IMR-90 (cell line): ENCODE results near the gene SKAP1. TPM values are rescaled to one million over a fixed set of nuclear protein-coding genes. Genes with fewer than 3 reads are reported as not detected.

Experiments
- ATAC-seq: fragments of 200-7000 bp; cut with Tn5 transposase; 2 replicates; pipeline ENCODE4 v1.9.1; 2020; ENCODE audit warnings: low read depth, mild to moderate bottlenecking, moderate library complexity
- BruUV-seq: library from RNA; stranded (reverse); fragments of 400-500 nt; replicated peaks from 2 replicates; lab custom pipeline; 2021; lab: Mats Ljungman, UMichigan
- CTCF ChIA-PET: fragments of 300-600 bp; formaldehyde crosslinking; extraction: SDS; loops from one replicate; lab custom pipeline; 2021; ENCODE audit warnings: antibody characterized with exemption; lab: Yijun Ruan, JAX
- POLR2A ChIA-PET: fragments of 300-600 bp; sonication (Branson Sonifier 250); formaldehyde crosslinking; loops from one replicate; lab custom pipeline; 2022; ENCODE audit warnings: antibody characterized with exemption; ENCODE audit not compliant: unreplicated experiment; lab: Charles Lee
- DNase-seq: peaks from one replicate; pipeline ENCODE4 v3.0.0; 2013
- H2AFZ ChIP-seq: replicated peaks from 2 replicates; pipeline ENCODE3; 2013; ENCODE audit warnings: low read length, mild to moderate bottlenecking; ENCODE audit not compliant: poor library complexity
- H2AK5ac ChIP-seq: 2 replicates; pipeline ENCODE4 v1.6.1; 2013; ENCODE audit warnings: low read depth, low read length, inconsistent platforms
- H2AK9ac ChIP-seq: replicated peaks from 2 replicates; pipeline ENCODE3; 2013; ENCODE audit warnings: mild to moderate bottlenecking, low read depth, low read length, moderate library complexity; ENCODE audit not compliant: poor library complexity
- H2BK120ac ChIP-seq: 2 replicates; pipeline ENCODE4 v1.6.1; 2013; ENCODE audit warnings: low read depth, low read length, inconsistent platforms
- H2BK15ac ChIP-seq: 3 replicates; pipeline ENCODE4 v1.6.1; 2013; ENCODE audit warnings: low read depth, low read length, inconsistent platforms
- H2BK20ac ChIP-seq: 2 replicates; pipeline ENCODE4 v1.6.1; 2013; ENCODE audit warnings: low read depth, mild to moderate bottlenecking, inconsistent platforms, low read length, moderate library complexity
- H2BK5ac ChIP-seq: 2 replicates; pipeline ENCODE4 v1.6.1; 2013; ENCODE audit warnings: mild to moderate bottlenecking, low read depth, low read length, inconsistent platforms; ENCODE audit not compliant: poor library complexity, severe bottlenecking
- H3K14ac ChIP-seq: replicated peaks from 2 replicates; pipeline ENCODE4 v1.6.1; 2013; ENCODE audit warnings: low read depth, low read length, inconsistent platforms
- H3K18ac ChIP-seq: 2 replicates; pipeline ENCODE4 v1.6.1; 2013; ENCODE audit warnings: low read depth, low read length, control low read depth
- H3K23ac ChIP-seq: 2 replicates; pipeline ENCODE4 v1.6.1; 2013; ENCODE audit warnings: low read depth, low read length, inconsistent platforms
- H3K27ac ChIP-seq: 2 replicates; pipeline ENCODE4 v1.5.1; 2013; ENCODE audit warnings: mild to moderate bottlenecking, control low read depth, low read length; ENCODE audit not compliant: insufficient read depth
- H3K27me3 ChIP-seq: 2 replicates; pipeline ENCODE4 v1.6.1; 2013; ENCODE audit warnings: low read length; ENCODE audit not compliant: control insufficient read depth, insufficient read depth
- H3K36me3 ChIP-seq: 2 replicates; pipeline ENCODE4 v1.6.1; 2013; ENCODE audit warnings: low read length, mixed read lengths; ENCODE audit not compliant: control insufficient read depth, insufficient read depth
- H3K4ac ChIP-seq: 2 replicates; pipeline ENCODE4 v1.6.1; 2013; ENCODE audit warnings: low read depth, low read length, inconsistent platforms
- H3K4me1 ChIP-seq: 2 replicates; pipeline ENCODE4 v1.6.1; 2013; ENCODE audit warnings: low read length, mixed read lengths; ENCODE audit not compliant: control insufficient read depth, insufficient read depth
- H3K4me2 ChIP-seq: 2 replicates; pipeline ENCODE4 v1.6.1; 2013; ENCODE audit warnings: low read depth, mild to moderate bottlenecking, control low read depth, low read length, moderate library complexity
- H3K4me3 ChIP-seq: 2 replicates; pipeline ENCODE4 v1.5.1; 2013; ENCODE audit warnings: low read depth, mild to moderate bottlenecking, control low read depth, low read length, moderate library complexity; ENCODE audit not compliant: insufficient read depth
- H3K56ac ChIP-seq: 2 replicates; pipeline ENCODE4 v1.6.1; 2013; ENCODE audit warnings: low read length, inconsistent platforms; ENCODE audit not compliant: insufficient read depth; ENCODE audit errors: extremely low read depth
- H3K79me1 ChIP-seq, 2 experiments: 2 replicates each; pipeline ENCODE4 v1.6.1; 2013; ENCODE audit warnings: low read length in 2 of 2, inconsistent platforms in 1 of 2, low read depth in 1 of 2
- H3K9ac ChIP-seq: 2 replicates; pipeline ENCODE4 v1.6.1; 2013; ENCODE audit warnings: low read depth, low read length, control low read depth
- H3K9me1 ChIP-seq: 2 replicates; pipeline ENCODE4 v1.6.1; 2013; ENCODE audit warnings: low read length, inconsistent platforms; ENCODE audit not compliant: insufficient read depth
- H3K9me3 ChIP-seq: 2 replicates; pipeline ENCODE4 v1.6.1; 2013; ENCODE audit warnings: low read length; ENCODE audit not compliant: control insufficient read depth, insufficient read depth
- H4K20me1 ChIP-seq: 2 replicates; pipeline ENCODE4 v1.6.1; 2013; ENCODE audit warnings: low read length, inconsistent platforms; ENCODE audit not compliant: insufficient read depth
- H4K5ac ChIP-seq: 2 replicates; pipeline ENCODE4 v1.6.1; 2013; ENCODE audit warnings: mild to moderate bottlenecking, low read depth, low read length, control low read depth
- H4K8ac ChIP-seq, 2 experiments: 2 replicates each; pipeline ENCODE4 v1.6.1; 2013; ENCODE audit warnings: low read depth in 2 of 2, low read length in 2 of 2, control low read depth in 1 of 2, inconsistent platforms in 1 of 2
- H4K91ac ChIP-seq: 2 replicates; pipeline ENCODE4 v1.6.1; 2013; ENCODE audit warnings: low read depth, low read length, inconsistent platforms; ENCODE audit not compliant: insufficient read depth
- BHLHE40 ChIP-seq: fragments of 150-350 bp; IDR thresholded peaks from 2 replicates; pipeline ENCODE4 v1.6.1; 2016; ENCODE audit warnings: mild to moderate bottlenecking, low read depth, low read length
- CEBPB ChIP-seq: IDR thresholded peaks from 2 replicates; pipeline ENCODE4 v1.6.1; 2012; ENCODE audit warnings: low read depth, low read length, improper control_type of control experiment
- CTCF ChIP-seq: conservative IDR thresholded peaks from 2 replicates; pipeline ENCODE4 v1.5.1; 2012; ENCODE audit warnings: mild to moderate bottlenecking, low read depth, low read length, improper control_type of control experiment
- FOS ChIP-seq: fragments of 150-350 bp; IDR thresholded peaks from 2 replicates; pipeline ENCODE4 v1.6.1; 2016; ENCODE audit warnings: low read depth, low read length
- POLR2A ChIP-seq: IDR thresholded peaks from 2 replicates; pipeline ENCODE4 v1.6.1; 2012; ENCODE audit warnings: mild to moderate bottlenecking, low read depth, low read length
- RAD21 ChIP-seq: IDR thresholded peaks from 2 replicates; pipeline ENCODE4 v1.6.1; 2012; ENCODE audit warnings: low read length, improper control_type of control experiment
- RCOR1 ChIP-seq: IDR thresholded peaks from 2 replicates; pipeline ENCODE4 v1.6.1; 2012; ENCODE audit warnings: mild to moderate bottlenecking, low read length, improper control_type of control experiment; ENCODE audit not compliant: insufficient replicate concordance
- SMC3 ChIP-seq: fragments of 150-350 bp; IDR thresholded peaks from 2 replicates; pipeline ENCODE4 v1.6.1; 2016; ENCODE audit warnings: low read depth, mild to moderate bottlenecking, antibody characterized with exemption, low read length, moderate library complexity
- WGBS, 2 experiments: methylation state at CpG; one replicate each; pipeline versions ENCODE4 v1.1.5 to v1.1.7; 2013; ENCODE audit warnings: missing lambda C conversion rate in 2 of 2; ENCODE audit not compliant: insufficient read length in 1 of 2; ENCODE audit errors: extremely low coverage in 2 of 2; 5-methylcytosine and 5-hydroxymethylcytosine counted together
- dilution Hi-C: fragments of 300-500 bp; cut with HindIII; formaldehyde crosslinking; loops from one replicate; pipeline ENCODE4 v1.14.3; 2018; ENCODE audit warnings: low sequenced_read_pairs; ENCODE audit not compliant: unreplicated experiment
- in situ Hi-C: fragments of 300-500 bp; cut with MboI; formaldehyde crosslinking; loops from 3 replicates; pipeline ENCODE4 v1.14.3; 2019; ENCODE audit warnings: low sequenced_read_pairs, inconsistent platforms, mixed read lengths
- intact Hi-C: fragments of 100-400 bp; cut with micrococcal nuclease; formaldehyde crosslinking; loops from 2 replicates; pipeline ENCODE4 v1.10.0; 2022
- polyA plus RNA-seq, 3 experiments: library from polyadenylated mRNA; depleted of rRNA; stranded (reverse); fragments of >200 nt; gene quantifications; 2 replicates each; pipeline ENCODE4 v1.2.3, GENCODE V29; 2012; ENCODE audit warnings: low replicate concordance in 1 of 3
- total RNA-seq: library from RNA; depleted of rRNA; stranded (reverse); fragments of >200 nt; gene quantifications from 2 replicates; pipeline ENCODE4 v1.2.3, GENCODE V29; 2012

Gene SKAP1
- total and polyA plus RNA-seq, 2 of the 4 experiments (the other 2 are of a cell fraction) = not detected

DNA sequence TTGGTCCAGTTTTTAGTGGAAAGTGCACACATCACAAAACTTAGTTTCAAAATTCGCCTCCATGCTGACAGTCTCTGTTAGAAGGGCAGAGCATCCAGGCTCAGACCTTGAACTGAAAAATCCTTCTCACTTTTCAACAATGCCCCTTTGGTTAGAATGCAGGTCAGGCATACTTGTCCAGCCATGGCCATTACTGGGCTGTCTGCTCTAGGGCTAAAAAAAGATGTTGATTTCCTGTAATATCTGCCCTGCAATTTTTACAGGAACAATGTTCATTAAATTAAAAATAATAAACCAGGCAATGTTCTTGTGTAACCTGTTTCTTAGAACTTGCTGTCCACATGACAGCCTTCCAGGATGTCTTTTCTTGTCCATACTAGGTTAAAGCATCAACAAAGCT is 200.1 kb downstream of the SKAP1 start:
- Histone ChIP-seq H4K5ac (no peak overlapping the region), H3K79me1 (no peaks in the 10 kb centered on the region), H3K14ac (no peak overlapping the region), H3K36me3 (no peaks in the 10 kb centered on the region), H4K91ac (no peak overlapping the region), H2BK5ac (no peak overlapping the region), H2AK9ac (no peak overlapping the region), H3K27ac (no peak overlapping the region), H3K27me3 (peaks cover 45% of the 10 kb centered on the region), H3K4ac (no peak overlapping the region), H4K8ac (no peak overlapping the region), H4K20me1 (no peaks in the 10 kb centered on the region), H2BK15ac (no peak overlapping the region), H2BK120ac (no peak overlapping the region), H2AK5ac (no peak overlapping the region), H3K4me3 (no peak overlapping the region), H3K23ac (no peak overlapping the region), H3K9me1 (no peaks in the 10 kb centered on the region), H3K4me2 (no peak overlapping the region), H3K9ac (no peak overlapping the region), H3K56ac (no peak overlapping the region), H3K9me3 (no peaks in the 10 kb centered on the region), H2AFZ (no peak overlapping the region), H3K4me1 (no peaks in the 10 kb centered on the region), H3K18ac (no peak overlapping the region), H2BK20ac (no peak overlapping the region)
- DNase-seq (no peak), ATAC-seq (no peak)
- dilution Hi-C loops = no loop called here
- no CpG with 5 or more reads among the region's 1 CpG for WGBS, 2 experiments
- intact Hi-C loops = no loop called here
- ChIA-PET CTCF (no interaction called here), POLR2A (no interaction called here)
- TF ChIP-seq SMC3 = no peak
- TF ChIP-seq RAD21 = no peak
- TF ChIP-seq POLR2A = no peak
- no peak for TF ChIP-seq CEBPB
- no peak for TF ChIP-seq BHLHE40
- no peak for TF ChIP-seq CTCF
- no peak for TF ChIP-seq RCOR1
- TF ChIP-seq FOS = no peak
- BruUV-seq = no TSS peak
- in situ Hi-C loops = no loop called here
